Testis (tissue), 3 donors: Measurements from ENCODE around the gene GOLPH3L. TPM values are rescaled to one million over a fixed set of nuclear protein-coding genes. Genes with fewer than 3 reads are reported as not detected.
"Not testable (repeated sequence)": the region's sequence is repeated elsewhere in the genome, so short reads cannot be mapped to it uniquely, and the experiment has no call there.

Source experiments
- DNase-seq: peaks from one replicate; pipeline ENCODE4 v3.0.0-alpha.2; 2019
- H3K27ac ChIP-seq, 2 donors: fragments of 200-600 bp; sonication (generic); one replicate each; pipeline ENCODE4 v1.5.1; 2019
- H3K27me3 ChIP-seq: fragments of 200-600 bp; sonication (generic); one replicate; pipeline ENCODE4 v1.5.1; 2019
- H3K36me3 ChIP-seq: fragments of 200-600 bp; sonication (generic); one replicate; pipeline ENCODE4 v1.5.1; 2017; ENCODE audit warnings: low read depth; ENCODE audit errors: missing control alignments
- H3K4me1 ChIP-seq: fragments of 200-600 bp; sonication (generic); one replicate; pipeline ENCODE4 v1.5.1; 2019
- H3K4me3 ChIP-seq, 2 donors: fragments of 200-600 bp; sonication (generic); one replicate each; pipeline ENCODE4 v1.5.1; 2017 to 2019
- H3K9me3 ChIP-seq: fragments of 200-600 bp; sonication (generic); one replicate; pipeline ENCODE4 v1.5.1; 2017
- CTCF ChIP-seq, 3 experiments: fragments of 450-650 bp in 2 of 3; fragments of 200-600 bp in 1 of 3; sonication (generic) in 1 of 3; IDR thresholded peaks; one replicate each; pipeline ENCODE4 v1.5.1; 2016 to 2019; ENCODE audit warnings: antibody characterized with exemption in 3 of 3, mild to moderate bottlenecking in 2 of 3, moderate library complexity in 1 of 3
- POLR2A ChIP-seq: fragments of 450-650 bp; IDR thresholded peaks from one replicate; pipeline ENCODE4 v1.6.1; 2017; ENCODE audit warnings: antibody characterized with exemption, mild to moderate bottlenecking, moderate library complexity
- WGBS, 2 donors: methylation state at CpG; one replicate each; pipeline ENCODE4 v1.1.5; 2018; 5-methylcytosine and 5-hydroxymethylcytosine counted together
- intact Hi-C: fragments of 100-400 bp; cut with DNase I; formaldehyde crosslinking; loops from one replicate; pipeline ENCODE4 v1.15.1; 2023; ENCODE audit warnings: low total_unique reads
- polyA plus RNA-seq: library from polyadenylated mRNA; stranded (reverse); fragments of 350-450 nt; fragmentation: Illumina TruSeq; extraction: RNeasy Lipid Tissue Mini Kit (QIAGEN cat#74804); gene quantifications from one replicate; pipeline ENCODE4 v1.2.3, GENCODE V29; 2014; ENCODE audit warnings: low read depth, low replicate concordance; ENCODE audit not compliant: insufficient read depth
- total RNA-seq, 2 donors: library from RNA; depleted of rRNA; stranded (reverse); fragments of >200 nt; gene quantifications; one replicate each; pipeline ENCODE4 v1.2.3, GENCODE V29; 2016

The GOLPH3L gene
- total and polyA plus RNA-seq, 3 donors from 2014 or later, result 18.7 to 26.8 (median 19.9) TPM

- H3K4me3 ChIP-seq, result no peak overlapping the region
- no peak overlapping the region for H3K27ac ChIP-seq
- WGBS, 2 donors, result 86 to 88% methylated on average over 7 of the region's 7 CpGs
- TF ChIP-seq POLR2A, result no peak
- H3K27me3 ChIP-seq, result no peaks in the 10 kb centered on the region
- no peaks in the 10 kb centered on the region for H3K9me3 ChIP-seq
- intact Hi-C loops, result no loop called here
- H3K4me1 ChIP-seq, result peaks cover 9% of the 10 kb centered on the region
- DNase-seq, result no peak
- no peaks in the 10 kb centered on the region for H3K36me3 ChIP-seq
Observed at GRCh38 chr1:150663321-150663720, 33.6 kb downstream of the GOLPH3L start.

- 92 to 94% methylated on average over 9 of the region's 9 CpGs for WGBS, 2 donors
- Histone ChIP-seq H3K9me3 (no peaks in the 10 kb centered on the region), H3K27me3 (no peaks in the 10 kb centered on the region), H3K27ac (no peak overlapping the region), H3K36me3 (no peaks in the 10 kb centered on the region), H3K4me1 (peaks cover 7% of the 10 kb centered on the region), H3K4me3 (no peak overlapping the region)
- TF ChIP-seq POLR2A (no peak), CTCF (IDR thresholded peaks at IDR 0.05) (no peak)
- no peak for DNase-seq
- intact Hi-C loops, result no loop called here
Observed at GRCh38 chr1:150662811-150663210, 34.1 kb downstream of the GOLPH3L start.

GRCh38 chr1:150661156-150661555 is 35.8 kb downstream of the GOLPH3L start:
- H3K27me3 ChIP-seq, result no peaks in the 10 kb centered on the region
- no peak overlapping the region for H3K4me3 ChIP-seq
- intact Hi-C loops, result no loop called here
- no peak for TF ChIP-seq POLR2A
- no peak for TF ChIP-seq CTCF (IDR thresholded peaks at IDR 0.05)
- no peaks in the 10 kb centered on the region for H3K4me1 ChIP-seq
- no peak overlapping the region for H3K27ac ChIP-seq
- no peaks in the 10 kb centered on the region for H3K9me3 ChIP-seq
- DNase-seq, result no peak
- no peaks in the 10 kb centered on the region for H3K36me3 ChIP-seq
- 91 to 96% methylated on average over 5 of the region's 5 CpGs for WGBS, 2 donors

GRCh38 chr1:150660584-150660983 is 36.4 kb downstream of the GOLPH3L start:
- 84% methylated on average over 4 of the region's 4 CpGs for WGBS, 2 donors
- no peak overlapping the region for H3K4me3 ChIP-seq
- H3K27ac ChIP-seq, result no peak overlapping the region
- intact Hi-C loops, result no loop called here
- no peaks in the 10 kb centered on the region for H3K4me1 ChIP-seq
- no peaks in the 10 kb centered on the region for H3K36me3 ChIP-seq
- no peaks in the 10 kb centered on the region for H3K27me3 ChIP-seq
- no peak for DNase-seq
- no peaks in the 10 kb centered on the region for H3K9me3 ChIP-seq
- TF ChIP-seq CTCF (IDR thresholded peaks at IDR 0.05) (no peak), POLR2A (no peak)

GRCh38 chr1:150657064-150657463 is 39.9 kb downstream of the GOLPH3L start:
- H3K36me3 ChIP-seq, intact Hi-C loops, H3K27ac ChIP-seq, H3K4me1 ChIP-seq, H3K9me3 ChIP-seq, DNase-seq, H3K27me3 ChIP-seq, H3K4me3 ChIP-seq: not testable (repeated sequence)
- WGBS, 2 donors, result 95 to 96% methylated on average over 4 of the region's 4 CpGs

- H3K4me1 ChIP-seq, H3K27me3 ChIP-seq, H3K4me3 ChIP-seq, intact Hi-C loops, DNase-seq, H3K36me3 ChIP-seq, H3K27ac ChIP-seq, H3K9me3 ChIP-seq: not testable (repeated sequence)
- 82% methylated on average over 10 of the region's 10 CpGs for WGBS, 2 donors
Observed at GRCh38 chr1:150654635-150655034, 42.3 kb downstream of the GOLPH3L start.
